ENCODE results near the gene CRYBB2. TPM values are rescaled to one million over a fixed set of nuclear protein-coding genes. Genes with fewer than 3 reads are reported as not detected.
A peak's percentile ranks its signal among the peaks of the same experiment; 100 is the strongest.

Gene CRYBB2
- 0.39 TPM in 1 of 2 replicates, not detected in the other for total RNA-seq (2021)
- Bru-seq, nascent RNA, result percentile 28 among the genes with signal in this experiment
- BruChase-seq, experiment 1, labeled RNA remaining after a 2-hour chase, result percentile 19 among the genes with signal in this experiment
- BruChase-seq, experiment 2, labeled RNA remaining after a 6-hour chase, result percentile 24 among the genes with signal in this experiment
- long read RNA-seq, result 0 reads

- no TSS peak for BruUV-seq (replicated peaks)
- H3K4me3 ChIP-seq (ENCODE audit: low read depth, low read length, poor library complexity, severe bottlenecking), result no peak within 1 kb of the TSS
- no peaks in the 10 kb centered on the region for H3K9me3 ChIP-seq (ENCODE audit: low read depth, low read length, poor library complexity, severe bottlenecking)
- no peak within 1 kb of the TSS for H3K27ac ChIP-seq (ENCODE audit: low read depth, low read length, poor library complexity, severe bottlenecking)
- H3K27me3 ChIP-seq (replicated peaks; ENCODE audit: insufficient read depth, low read depth, low read length, poor library complexity), result no peaks in the 10 kb centered on the region
- H3K4me1 ChIP-seq (ENCODE audit: insufficient read depth, low read length, poor library complexity, severe bottlenecking), result no peaks in the 10 kb centered on the region
- ChIA-PET CTCF (no interaction called here), POLR2A (ENCODE audit: low non-redundant PET) (no interaction called here)
- DNase-seq (ENCODE audit: low spot score), result no peak
- intact Hi-C loops (cut with micrococcal nuclease; ENCODE audit: unreplicated experiment), result no loop called here
- TF ChIP-seq CTCF (conservative IDR thresholded peaks at IDR 0.05; ENCODE audit: low read depth, low read length), result no peak
- TF ChIP-seq EZH2 (IDR thresholded peaks at IDR 0.05; ENCODE audit: borderline replicate concordance, low read depth, low read length, poor library complexity, severe bottlenecking), result no peak
- no peaks in the 10 kb centered on the region for H3K36me3 ChIP-seq (ENCODE audit: insufficient read depth, low read length, poor library complexity, severe bottlenecking)
These were observed at the start of gene CRYBB2 for GRCh38 chr22:25219211-25219689. Gene CRYBB2 (plus strand): TSS chr22:25219639. CDS start chr22:25221430, 1,791 bp downstream.

- no TSS peak for BruUV-seq (replicated peaks)
- TF ChIP-seq CTCF (conservative IDR thresholded peaks at IDR 0.05; ENCODE audit: low read depth, low read length), result no peak
- TF ChIP-seq EZH2 (IDR thresholded peaks at IDR 0.05; ENCODE audit: borderline replicate concordance, low read depth, low read length, poor library complexity, severe bottlenecking), result no peak
These were observed 48.9 kb upstream of the CRYBB2 start for GRCh38 chr22:25170426-25170980.

GRCh38 chr22:25172153-25172552 lies 47.3 kb upstream of the CRYBB2 start:
- no peak for DNase-seq (ENCODE audit: low spot score)
- BruUV-seq (replicated peaks), result no TSS peak
- CTCF ChIA-PET, result no interaction called here
- TF ChIP-seq EZH2 (IDR thresholded peaks at IDR 0.05; ENCODE audit: borderline replicate concordance, low read depth, low read length, poor library complexity, severe bottlenecking) (no peak), CTCF (conservative IDR thresholded peaks at IDR 0.05; ENCODE audit: low read depth, low read length) (peak; percentile 37)
- H3K4me3 ChIP-seq (ENCODE audit: low read depth, low read length, poor library complexity, severe bottlenecking), result no peak overlapping the region
- POLR2A ChIA-PET (ENCODE audit: low non-redundant PET), result no interaction called here
- H3K9me3 ChIP-seq (ENCODE audit: low read depth, low read length, poor library complexity, severe bottlenecking), result no peaks in the 10 kb centered on the region
- intact Hi-C loops (cut with micrococcal nuclease; ENCODE audit: unreplicated experiment), result no loop called here
- no peak overlapping the region for H3K27ac ChIP-seq (ENCODE audit: low read depth, low read length, poor library complexity, severe bottlenecking)
- no peaks in the 10 kb centered on the region for H3K27me3 ChIP-seq (replicated peaks; ENCODE audit: insufficient read depth, low read depth, low read length, poor library complexity)
- H3K36me3 ChIP-seq (ENCODE audit: insufficient read depth, low read length, poor library complexity, severe bottlenecking), result no peaks in the 10 kb centered on the region
- H3K4me1 ChIP-seq (ENCODE audit: insufficient read depth, low read length, poor library complexity, severe bottlenecking), result no peaks in the 10 kb centered on the region

More at GRCh38 chr22:25170426-25170980, 48.9 kb upstream of the CRYBB2 start:
- POLR2A ChIA-PET (ENCODE audit: low non-redundant PET), result no interaction called here
- CTCF ChIA-PET, result no interaction called here
- no peaks in the 10 kb centered on the region for H3K27me3 ChIP-seq (replicated peaks; ENCODE audit: insufficient read depth, low read depth, low read length, poor library complexity)
- no peaks in the 10 kb centered on the region for H3K9me3 ChIP-seq (ENCODE audit: low read depth, low read length, poor library complexity, severe bottlenecking)
- H3K4me3 ChIP-seq (ENCODE audit: low read depth, low read length, poor library complexity, severe bottlenecking), result no peak overlapping the region
- no peak for DNase-seq (ENCODE audit: low spot score)
- H3K4me1 ChIP-seq (ENCODE audit: insufficient read depth, low read length, poor library complexity, severe bottlenecking), result no peaks in the 10 kb centered on the region
- no peak overlapping the region for H3K27ac ChIP-seq (ENCODE audit: low read depth, low read length, poor library complexity, severe bottlenecking)
- intact Hi-C loops (cut with micrococcal nuclease; ENCODE audit: unreplicated experiment), result no loop called here
- no peaks in the 10 kb centered on the region for H3K36me3 ChIP-seq (ENCODE audit: insufficient read depth, low read length, poor library complexity, severe bottlenecking)

All from A673 (cell line).